SU-DHL-6 (cell line): ENCODE results near the gene ZNF487.
"Not testable (repeated sequence)": the region's sequence is repeated elsewhere in the genome, so short reads cannot be mapped to it uniquely, and the experiment has no call there.

Experiments used
- H2AFZ ChIP-seq: fragments of 200-600 bp; sonication (generic); 2 replicates; pipeline ENCODE4 v1.6.1; 2014; ENCODE audit warnings: low read depth, mild to moderate bottlenecking, moderate library complexity, mixed read lengths, antibody characterized with exemption, low read length; ENCODE audit not compliant: severe bottlenecking
- H3F3A ChIP-seq: fragments of 200-600 bp; shearing (Covaris generic); 2 replicates; pipeline ENCODE4 v1.6.0; 2016; ENCODE audit warnings: antibody characterized with exemption, mild to moderate bottlenecking; ENCODE audit not compliant: insufficient read depth
- H3K27ac ChIP-seq: fragments of 200-600 bp; sonication (generic); 2 replicates; pipeline ENCODE4 v1.5.1; 2016; ENCODE audit warnings: low read depth, mild to moderate bottlenecking, low read length, moderate library complexity, mixed read lengths
- H3K27me3 ChIP-seq: fragments of 200-600 bp; sonication (generic), shearing (Covaris generic); 2 replicates; pipeline ENCODE4 v1.6.0; 2014; ENCODE audit warnings: mild to moderate bottlenecking, low read length
- H3K36me3 ChIP-seq: fragments of 200-600 bp; sonication (generic); 2 replicates; pipeline ENCODE4 v1.6.1; 2014; ENCODE audit warnings: mild to moderate bottlenecking, low read length, mixed read lengths
- H3K4me2 ChIP-seq: fragments of 300-600, 200-600 bp; shearing (Covaris generic), sonication (generic); 2 replicates; pipeline ENCODE4 v1.6.0; 2014; ENCODE audit warnings: low read length, low read depth, mild to moderate bottlenecking; ENCODE audit not compliant: poor library complexity, severe bottlenecking
- H3K4me3 ChIP-seq: fragments of 200-600 bp; sonication (generic); 2 replicates; pipeline ENCODE4 v1.5.1; 2014; ENCODE audit warnings: antibody characterized with exemption, low read length, mild to moderate bottlenecking, mixed read lengths; ENCODE audit not compliant: insufficient read depth, poor library complexity, severe bottlenecking
- H3K79me2 ChIP-seq: fragments of 200-600 bp; sonication (generic); 2 replicates; pipeline ENCODE4 v1.6.1; 2014; ENCODE audit warnings: mild to moderate bottlenecking, low read length, moderate library complexity; ENCODE audit not compliant: insufficient read depth
- H3K9ac ChIP-seq: fragments of 200-600 bp; sonication (generic); 2 replicates; pipeline ENCODE4 v1.7.0; 2014; ENCODE audit warnings: mild to moderate bottlenecking, low read length
- H3K9me2 ChIP-seq: fragments of 200-600 bp; sonication (generic); replicated peaks from 2 replicates; pipeline ENCODE4 v1.6.1; 2014; ENCODE audit warnings: low read length; ENCODE audit not compliant: insufficient read depth
- H3K9me3 ChIP-seq: fragments of 200-600 bp; sonication (generic); 2 replicates; pipeline ENCODE4 v1.6.1; 2014; ENCODE audit warnings: low read length, mixed read lengths; ENCODE audit not compliant: insufficient read depth
- H4K20me1 ChIP-seq: fragments of 200-600 bp; sonication (generic); 2 replicates; pipeline ENCODE4 v1.6.1; 2014; ENCODE audit warnings: low read depth, mild to moderate bottlenecking, antibody characterized with exemption, low read length, moderate library complexity, mixed read lengths
- CTCF ChIP-seq: fragments of 200-600 bp; sonication (generic); IDR thresholded peaks from one replicate; pipeline ENCODE4 v1.5.1; 2017; ENCODE audit warnings: antibody characterized with exemption, mild to moderate bottlenecking, low read length, moderate library complexity; ENCODE audit not compliant: insufficient read depth, poor library complexity, severe bottlenecking
- EZH2phosphoT487 ChIP-seq: fragments of 200-600 bp; sonication (generic), shearing (Covaris generic); conservative IDR thresholded peaks from 2 replicates; pipeline ENCODE4 v1.6.1; 2018; ENCODE audit warnings: mild to moderate bottlenecking, antibody characterized with exemption, low read length, moderate library complexity, mixed read lengths

The ZNF487 gene

GRCh38 chr10:43440463-43441134 is 3.7 kb downstream of the ZNF487 start:
- H3K79me2 ChIP-seq, result peaks cover 5% of the 10 kb centered on the region; the same call in 1 of the 2 replicates
- H3K27me3 ChIP-seq, result no peaks in the 10 kb centered on the region
- no peaks in the 10 kb centered on the region for H3K9me2 ChIP-seq
- peak overlapping the region; percentile 41 for H3K9ac ChIP-seq
- no peaks in the 10 kb centered on the region for H3K36me3 ChIP-seq
- H3K27ac ChIP-seq, result peak overlapping the region; percentile 43; the same call in 1 of the 2 replicates
- peak overlapping the region; percentile 40 for H3K4me2 ChIP-seq
- H2AFZ ChIP-seq, result peak overlapping the region; percentile 34
- H3K9me3 ChIP-seq, result no peaks in the 10 kb centered on the region
- H3F3A ChIP-seq, result peaks cover 3% of the 10 kb centered on the region; the same call in 1 of the 2 replicates
- no peaks in the 10 kb centered on the region for H4K20me1 ChIP-seq
- no peak for TF ChIP-seq EZH2phosphoT487
- no peak for TF ChIP-seq CTCF
- no peak overlapping the region for H3K4me3 ChIP-seq

- no peak overlapping the region for H3K27ac ChIP-seq
- H3F3A ChIP-seq, result peaks cover 6% of the 10 kb centered on the region
- no peak overlapping the region for H3K9ac ChIP-seq
- H3K36me3 ChIP-seq, result no peaks in the 10 kb centered on the region
- H3K4me3 ChIP-seq, result no peak overlapping the region
- H3K79me2 ChIP-seq, result no peaks in the 10 kb centered on the region
- H3K9me3 ChIP-seq, result no peaks in the 10 kb centered on the region
- TF ChIP-seq CTCF, result no peak
- TF ChIP-seq EZH2phosphoT487, result no peak
- no peak overlapping the region for H3K4me2 ChIP-seq
- no peaks in the 10 kb centered on the region for H4K20me1 ChIP-seq
- no peaks in the 10 kb centered on the region for H3K27me3 ChIP-seq
- H2AFZ ChIP-seq, result no peak overlapping the region
- H3K9me2 ChIP-seq, result no peaks in the 10 kb centered on the region
These were observed 7.4 kb downstream of the ZNF487 start for GRCh38 chr10:43444323-43444722.

GRCh38 chr10:43444897-43445466 is 8.1 kb downstream of the ZNF487 start:
- no peaks in the 10 kb centered on the region for H3K27me3 ChIP-seq
- no peaks in the 10 kb centered on the region for H3K36me3 ChIP-seq
- H2AFZ ChIP-seq, result no peak overlapping the region
- H3K79me2 ChIP-seq, result no peaks in the 10 kb centered on the region
- H3K9me3 ChIP-seq, result no peaks in the 10 kb centered on the region
- no peak overlapping the region for H3K4me3 ChIP-seq
- H3K27ac ChIP-seq, result no peak overlapping the region
- H4K20me1 ChIP-seq, result no peaks in the 10 kb centered on the region
- H3K9me2 ChIP-seq, result no peaks in the 10 kb centered on the region
- H3K4me2 ChIP-seq, result no peak overlapping the region
- peaks cover 5% of the 10 kb centered on the region for H3F3A ChIP-seq
- TF ChIP-seq CTCF (no peak), EZH2phosphoT487 (no peak)
- no peak overlapping the region for H3K9ac ChIP-seq

GRCh38 chr10:43446219-43447017 is 9.5 kb downstream of the ZNF487 start:
- not testable (repeated sequence) for H3K36me3 ChIP-seq, H3K27me3 ChIP-seq, H3K4me2 ChIP-seq, H3K79me2 ChIP-seq, H3K9me2 ChIP-seq, H3K9ac ChIP-seq, H3K9me3 ChIP-seq, H4K20me1 ChIP-seq, H3K27ac ChIP-seq, H3K4me3 ChIP-seq, H2AFZ ChIP-seq
- peaks cover 10% of the 10 kb centered on the region for H3F3A ChIP-seq
